Suprapubic skin (tissue), 4 donors: ENCODE measurements around the gene PIAS4.
A peak's percentile ranks its signal among the peaks of the same experiment; 100 is the strongest.

ENCODE experiments used
- POLR2A ChIP-seq, 2 donors: fragments of 450-650 bp; IDR thresholded peaks; one replicate each; pipeline ENCODE4 v1.6.1; 2017; ENCODE audit warnings: antibody characterized with exemption in 2 of 2, mild to moderate bottlenecking in 2 of 2, moderate library complexity in 2 of 2
- POLR2AphosphoS5 ChIP-seq, 3 donors: sonication (generic); formaldehyde crosslinking; IDR thresholded peaks; one replicate each; pipeline ENCODE4 v1.6.1; 2017; ENCODE audit warnings: antibody characterized with exemption in 3 of 3
- TF ChIP-seq, protein P1 (sequence below), 2 donors: fragments of 200-600 bp in 1 of 2; fragments of 450-650 bp in 1 of 2; sonication (generic) in 1 of 2; IDR thresholded peaks; one replicate each; pipeline ENCODE4 v1.5.1; 2016 to 2019; ENCODE audit warnings: antibody characterized with exemption in 2 of 2, mild to moderate bottlenecking in 1 of 2, moderate library complexity in 1 of 2

GRCh38 chr19:4057931-4058692 lies 50.6 kb downstream of the PIAS4 start:
- TF ChIP-seq, protein P1, sequence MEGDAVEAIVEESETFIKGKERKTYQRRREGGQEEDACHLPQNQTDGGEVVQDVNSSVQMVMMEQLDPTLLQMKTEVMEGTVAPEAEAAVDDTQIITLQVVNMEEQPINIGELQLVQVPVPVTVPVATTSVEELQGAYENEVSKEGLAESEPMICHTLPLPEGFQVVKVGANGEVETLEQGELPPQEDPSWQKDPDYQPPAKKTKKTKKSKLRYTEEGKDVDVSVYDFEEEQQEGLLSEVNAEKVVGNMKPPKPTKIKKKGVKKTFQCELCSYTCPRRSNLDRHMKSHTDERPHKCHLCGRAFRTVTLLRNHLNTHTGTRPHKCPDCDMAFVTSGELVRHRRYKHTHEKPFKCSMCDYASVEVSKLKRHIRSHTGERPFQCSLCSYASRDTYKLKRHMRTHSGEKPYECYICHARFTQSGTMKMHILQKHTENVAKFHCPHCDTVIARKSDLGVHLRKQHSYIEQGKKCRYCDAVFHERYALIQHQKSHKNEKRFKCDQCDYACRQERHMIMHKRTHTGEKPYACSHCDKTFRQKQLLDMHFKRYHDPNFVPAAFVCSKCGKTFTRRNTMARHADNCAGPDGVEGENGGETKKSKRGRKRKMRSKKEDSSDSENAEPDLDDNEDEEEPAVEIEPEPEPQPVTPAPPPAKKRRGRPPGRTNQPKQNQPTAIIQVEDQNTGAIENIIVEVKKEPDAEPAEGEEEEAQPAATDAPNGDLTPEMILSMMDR (IDR thresholded peaks at IDR 0.05), result peak in 1 of 2 donors; percentile 39
- TF ChIP-seq POLR2A (IDR thresholded peaks at IDR 0.05), result peak in 1 of 2 donors; percentile 29
- TF ChIP-seq POLR2AphosphoS5 (IDR thresholded peaks at IDR 0.05), result peak in 1 of 3 donors; percentile 93
